GM12865 (cell line): Measurements from ENCODE around the gene DRG1.

Source experiments
- DNase-seq: peaks from one replicate; pipeline ENCODE4 v3.0.0; 2010; ENCODE audit warnings: low read depth
- H3K4me3 ChIP-seq: 2 replicates; pipeline ENCODE4 v1.5.1; 2011; ENCODE audit warnings: mild to moderate bottlenecking, low read depth, low read length, control low read depth
- CTCF ChIP-seq: IDR thresholded peaks from 2 replicates; pipeline ENCODE4 v1.5.1; 2011; ENCODE audit warnings: low read length, control low read depth, low read depth, inconsistent platforms; ENCODE audit not compliant: insufficient read depth; ENCODE audit errors: missing control alignments

DRG1 gene

GRCh38 chr22:31399211-31400022 is at the start of gene DRG1:
TSS of gene DRG1 (plus strand) at chr22:31399604. CDS start at chr22:31399684, 80 bp downstream.
- no peak for TF ChIP-seq CTCF
- peak; percentile 97 for DNase-seq
- peak within 1 kb of the TSS; percentile 99 for H3K4me3 ChIP-seq

GRCh38 chr22:31349960-31350359 is 49.4 kb upstream of the DRG1 start:
- no peak for DNase-seq
- TF ChIP-seq CTCF: no peak

GRCh38 chr22:31350410-31350863 is 49.0 kb upstream of the DRG1 start:
- DNase-seq: no peak
- TF ChIP-seq CTCF: no peak

More at GRCh38 chr22:31349960-31350359, 49.4 kb upstream of the DRG1 start:
- no peak overlapping the region for H3K4me3 ChIP-seq

GRCh38 chr22:31354515-31354914 is 44.9 kb upstream of the DRG1 start:
- no peak overlapping the region for H3K4me3 ChIP-seq
- no peak for DNase-seq
- TF ChIP-seq CTCF: no peak

More at GRCh38 chr22:31350410-31350863, 49.0 kb upstream of the DRG1 start:
- H3K4me3 ChIP-seq: no peak overlapping the region

GRCh38 chr22:31360029-31360428 is 39.4 kb upstream of the DRG1 start:
- H3K4me3 ChIP-seq: no peak overlapping the region
- TF ChIP-seq CTCF: no peak
- no peak for DNase-seq

- TF ChIP-seq CTCF: no peak
- DNase-seq: no peak
Measured at GRCh38 chr22:31361743-31362142, 37.7 kb upstream of the DRG1 start.

More at GRCh38 chr22:31361743-31362142, 37.7 kb upstream of the DRG1 start:
- H3K4me3 ChIP-seq: no peak overlapping the region
